ENCODE data around the gene TNIK. TPM values are rescaled to one million over a fixed set of nuclear protein-coding genes. Genes with fewer than 3 reads are reported as not detected.
"Not testable (repeated sequence)": the region's sequence is repeated elsewhere in the genome, so short reads cannot be mapped to it uniquely, and the experiment has no call there.

TNIK gene
- total RNA-seq, 1 donor from 2014 or later, result 15.5 TPM

DNA sequence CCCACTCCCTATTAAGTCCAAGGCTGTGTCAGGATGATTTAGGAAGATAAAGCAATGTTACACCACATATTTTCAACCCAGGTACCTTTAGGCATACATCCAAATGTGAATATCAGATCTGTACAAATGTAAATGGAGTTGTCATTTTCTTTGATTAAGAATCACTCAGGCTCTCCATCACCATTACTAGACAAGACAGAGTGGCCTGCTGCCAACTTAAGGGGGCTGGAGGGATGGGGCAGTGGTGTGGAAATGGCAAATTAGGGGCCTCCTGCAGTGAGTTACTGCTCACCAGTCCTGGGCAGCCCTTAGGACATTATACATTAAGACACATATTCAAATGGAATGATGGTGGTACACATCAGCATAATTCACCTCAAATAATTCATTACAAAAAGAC is 211.0 kb downstream of the TNIK start:
- Mint-ChIP-seq H3K27me3 (ENCODE audit: unreplicated experiment) (no peaks in the 10 kb centered on the region), H3K36me3 (ENCODE audit: unreplicated experiment) (no peaks in the 10 kb centered on the region), H3K4me3 (ENCODE audit: unreplicated experiment) (no peak overlapping the region), H3K9me3 (ENCODE audit: unreplicated experiment) (no peaks in the 10 kb centered on the region), H3K27ac (ENCODE audit: unreplicated experiment) (no peak overlapping the region), H3K4me1 (ENCODE audit: unreplicated experiment) (peaks cover 8% of the 10 kb centered on the region)
- DNase-seq (ENCODE audit: extremely low spot score, unreplicated experiment), result no peak
- no peak for TF ChIP-seq CTCF (IDR thresholded peaks at IDR 0.05)

DNA sequence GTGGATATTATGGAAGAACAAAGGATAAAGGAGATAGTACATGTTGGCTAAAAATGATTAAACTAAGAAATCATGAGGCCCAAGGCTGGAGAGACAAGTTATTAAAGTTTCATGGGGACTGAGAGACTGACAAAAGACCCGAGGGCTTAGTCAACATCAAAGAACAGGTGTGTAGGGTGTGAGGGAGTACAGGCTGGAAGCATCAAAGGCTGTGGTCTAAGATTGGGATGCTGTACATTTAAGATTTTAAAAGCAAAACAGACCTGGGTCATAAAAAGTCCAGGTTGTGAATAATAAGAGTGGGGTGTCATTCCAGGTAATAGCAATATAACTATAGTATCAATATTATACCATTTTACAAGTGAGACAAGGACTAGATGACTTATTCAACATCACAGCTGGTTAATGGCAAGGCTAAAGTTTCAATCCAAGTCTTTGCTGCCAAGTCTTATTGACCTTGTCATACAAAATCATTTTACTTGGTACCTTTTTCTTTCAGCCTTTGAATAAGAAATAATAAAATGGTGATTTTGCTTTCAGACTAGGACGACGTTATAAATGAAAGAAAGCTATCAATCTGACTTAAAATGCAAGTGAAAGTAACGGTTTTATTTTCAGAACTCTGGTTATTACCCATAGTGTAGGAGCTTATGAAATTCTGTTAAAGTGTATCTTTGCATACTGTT is 211.6 kb downstream of the TNIK start:
- Mint-ChIP-seq H3K36me3 (ENCODE audit: unreplicated experiment) (no peaks in the 10 kb centered on the region), H3K4me1 (ENCODE audit: unreplicated experiment) (peaks cover 1% of the 10 kb centered on the region), H3K27ac (ENCODE audit: unreplicated experiment) (no peak overlapping the region), H3K4me3 (ENCODE audit: unreplicated experiment) (no peak overlapping the region), H3K27me3 (ENCODE audit: unreplicated experiment) (no peaks in the 10 kb centered on the region), H3K9me3 (ENCODE audit: unreplicated experiment) (no peaks in the 10 kb centered on the region)
- no peak for TF ChIP-seq CTCF (IDR thresholded peaks at IDR 0.05)
- no peak for DNase-seq (ENCODE audit: extremely low spot score, unreplicated experiment)

GRCh38 chr3:171245796-171246765 is 214.1 kb downstream of the TNIK start:
- Mint-ChIP-seq H3K36me3 (ENCODE audit: unreplicated experiment) (no peaks in the 10 kb centered on the region), H3K27ac (ENCODE audit: unreplicated experiment) (no peak overlapping the region), H3K9me3 (ENCODE audit: unreplicated experiment) (no peaks in the 10 kb centered on the region), H3K4me1 (ENCODE audit: unreplicated experiment) (no peaks in the 10 kb centered on the region), H3K4me3 (ENCODE audit: unreplicated experiment) (no peak overlapping the region), H3K27me3 (ENCODE audit: unreplicated experiment) (no peaks in the 10 kb centered on the region)
- no peak for DNase-seq (ENCODE audit: extremely low spot score, unreplicated experiment)
- TF ChIP-seq CTCF (IDR thresholded peaks at IDR 0.05), result no peak

- no peak for TF ChIP-seq CTCF (IDR thresholded peaks at IDR 0.05)
- H3K4me1 Mint-ChIP-seq (ENCODE audit: unreplicated experiment), result no peaks in the 10 kb centered on the region
- H3K36me3 Mint-ChIP-seq (ENCODE audit: unreplicated experiment), result no peaks in the 10 kb centered on the region
- H3K27ac Mint-ChIP-seq (ENCODE audit: unreplicated experiment), result no peak overlapping the region
- no peaks in the 10 kb centered on the region for H3K9me3 Mint-ChIP-seq (ENCODE audit: unreplicated experiment)
- H3K4me3 Mint-ChIP-seq (ENCODE audit: unreplicated experiment), result no peak overlapping the region
- no peaks in the 10 kb centered on the region for H3K27me3 Mint-ChIP-seq (ENCODE audit: unreplicated experiment)
- DNase-seq (ENCODE audit: extremely low spot score, unreplicated experiment), result no peak
Observed at GRCh38 chr3:171242951-171243350, 217.3 kb downstream of the TNIK start.

DNA sequence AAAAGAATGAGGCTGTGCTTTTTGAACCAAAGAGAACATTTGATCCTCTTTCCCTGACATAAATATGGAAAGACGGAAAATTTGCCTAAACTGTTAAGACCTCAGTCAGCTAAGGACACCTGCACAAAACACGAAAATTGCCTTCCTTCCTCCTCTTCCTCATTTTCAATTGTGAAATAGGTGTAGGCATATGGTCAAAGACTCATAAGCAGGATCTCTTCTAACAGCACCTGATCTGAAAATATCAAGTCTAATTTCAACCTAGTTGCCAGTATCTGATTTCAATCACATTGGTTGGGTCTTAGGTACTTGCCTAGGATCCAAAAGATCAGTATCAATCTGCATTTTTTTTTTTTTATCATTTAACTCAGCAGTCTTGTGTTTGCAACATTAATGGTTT is 218.0 kb downstream of the TNIK start:
- Mint-ChIP-seq H3K27me3 (ENCODE audit: unreplicated experiment) (no peaks in the 10 kb centered on the region), H3K4me1 (ENCODE audit: unreplicated experiment) (no peaks in the 10 kb centered on the region), H3K4me3 (ENCODE audit: unreplicated experiment) (no peak overlapping the region), H3K9me3 (ENCODE audit: unreplicated experiment) (no peaks in the 10 kb centered on the region), H3K27ac (ENCODE audit: unreplicated experiment) (no peak overlapping the region), H3K36me3 (ENCODE audit: unreplicated experiment) (no peaks in the 10 kb centered on the region)
- no peak for TF ChIP-seq CTCF (IDR thresholded peaks at IDR 0.05)
- no peak for DNase-seq (ENCODE audit: extremely low spot score, unreplicated experiment)

- H3K9me3 Mint-ChIP-seq (ENCODE audit: unreplicated experiment), result not testable (repeated sequence)
Observed at GRCh38 chr3:171241655-171242054, 218.6 kb downstream of the TNIK start.

More at GRCh38 chr3:171241655-171242054, 218.6 kb downstream of the TNIK start:
- not testable (repeated sequence) for H3K27me3 Mint-ChIP-seq (ENCODE audit: unreplicated experiment); H3K4me1 Mint-ChIP-seq (ENCODE audit: unreplicated experiment); H3K4me3 Mint-ChIP-seq (ENCODE audit: unreplicated experiment); H3K36me3 Mint-ChIP-seq (ENCODE audit: unreplicated experiment); DNase-seq (ENCODE audit: extremely low spot score, unreplicated experiment); H3K27ac Mint-ChIP-seq (ENCODE audit: unreplicated experiment)
